Epithelial cell of esophagus (primary cell): Measurements from ENCODE around the gene STAT1.

ENCODE experiments used
- DNase-seq: peaks from one replicate; pipeline ENCODE4 v3.0.0; 2010; ENCODE audit warnings: low read depth
- H3K4me3 ChIP-seq: 2 replicates; pipeline ENCODE4 v1.5.1; 2011; ENCODE audit warnings: mild to moderate bottlenecking, low read length, control low read depth
- TF ChIP-seq, protein P1 (sequence below): IDR thresholded peaks from 2 replicates; pipeline ENCODE4 v1.5.1; 2011; ENCODE audit warnings: low read depth, mild to moderate bottlenecking, low read length, control low read depth, inconsistent platforms; ENCODE audit not compliant: insufficient read depth; ENCODE audit errors: missing control alignments

Gene STAT1

DNA sequence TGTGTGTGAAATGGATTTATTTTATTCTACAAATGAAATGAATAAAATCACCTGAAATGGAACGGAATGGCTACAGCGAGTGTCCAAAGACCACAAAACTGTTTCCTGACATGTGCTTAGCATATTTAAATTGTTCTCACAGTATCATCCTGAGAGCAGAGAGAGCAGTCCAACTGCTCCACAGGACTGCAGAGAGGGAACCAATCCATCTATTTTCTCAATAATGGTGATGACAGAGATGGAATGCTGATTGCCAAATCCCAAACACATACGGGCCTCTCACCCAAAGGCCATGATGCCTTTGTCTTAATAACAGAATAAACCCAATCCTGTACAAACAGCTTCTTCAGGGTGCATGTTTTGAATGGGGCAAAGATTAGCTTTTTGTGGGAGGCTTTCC is 41.1 kb downstream of the STAT1 start:
- DNase-seq: no peak
- no peak overlapping the region for H3K4me3 ChIP-seq
- TF ChIP-seq, protein P1, sequence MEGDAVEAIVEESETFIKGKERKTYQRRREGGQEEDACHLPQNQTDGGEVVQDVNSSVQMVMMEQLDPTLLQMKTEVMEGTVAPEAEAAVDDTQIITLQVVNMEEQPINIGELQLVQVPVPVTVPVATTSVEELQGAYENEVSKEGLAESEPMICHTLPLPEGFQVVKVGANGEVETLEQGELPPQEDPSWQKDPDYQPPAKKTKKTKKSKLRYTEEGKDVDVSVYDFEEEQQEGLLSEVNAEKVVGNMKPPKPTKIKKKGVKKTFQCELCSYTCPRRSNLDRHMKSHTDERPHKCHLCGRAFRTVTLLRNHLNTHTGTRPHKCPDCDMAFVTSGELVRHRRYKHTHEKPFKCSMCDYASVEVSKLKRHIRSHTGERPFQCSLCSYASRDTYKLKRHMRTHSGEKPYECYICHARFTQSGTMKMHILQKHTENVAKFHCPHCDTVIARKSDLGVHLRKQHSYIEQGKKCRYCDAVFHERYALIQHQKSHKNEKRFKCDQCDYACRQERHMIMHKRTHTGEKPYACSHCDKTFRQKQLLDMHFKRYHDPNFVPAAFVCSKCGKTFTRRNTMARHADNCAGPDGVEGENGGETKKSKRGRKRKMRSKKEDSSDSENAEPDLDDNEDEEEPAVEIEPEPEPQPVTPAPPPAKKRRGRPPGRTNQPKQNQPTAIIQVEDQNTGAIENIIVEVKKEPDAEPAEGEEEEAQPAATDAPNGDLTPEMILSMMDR: no peak

DNA sequence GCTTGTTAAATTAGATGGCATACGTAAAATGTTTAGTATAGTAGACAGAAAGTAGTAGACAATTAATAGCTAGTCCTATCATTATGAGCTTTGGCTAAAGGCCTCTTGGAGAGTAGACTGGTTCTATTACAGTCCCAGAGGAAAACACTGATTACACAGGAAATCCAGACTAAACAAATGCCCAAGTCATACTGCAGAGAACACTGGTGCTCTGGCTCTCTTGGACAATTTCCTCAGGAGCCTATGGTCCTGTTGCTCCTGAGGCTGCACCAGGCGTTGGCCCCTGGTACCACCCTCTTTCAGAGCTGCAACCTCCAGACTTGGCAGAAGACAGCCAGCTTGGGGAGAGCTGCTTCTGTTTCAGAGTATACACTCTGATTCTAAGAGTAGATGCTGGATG is 41.8 kb downstream of the STAT1 start:
- TF ChIP-seq, protein P1: no peak
- no peak overlapping the region for H3K4me3 ChIP-seq
- DNase-seq: no peak

- DNase-seq: no peak
- TF ChIP-seq, protein P1: no peak
- no peak overlapping the region for H3K4me3 ChIP-seq
Observed at GRCh38 chr2:190970873-190971506, 43.0 kb downstream of the STAT1 start.

DNA sequence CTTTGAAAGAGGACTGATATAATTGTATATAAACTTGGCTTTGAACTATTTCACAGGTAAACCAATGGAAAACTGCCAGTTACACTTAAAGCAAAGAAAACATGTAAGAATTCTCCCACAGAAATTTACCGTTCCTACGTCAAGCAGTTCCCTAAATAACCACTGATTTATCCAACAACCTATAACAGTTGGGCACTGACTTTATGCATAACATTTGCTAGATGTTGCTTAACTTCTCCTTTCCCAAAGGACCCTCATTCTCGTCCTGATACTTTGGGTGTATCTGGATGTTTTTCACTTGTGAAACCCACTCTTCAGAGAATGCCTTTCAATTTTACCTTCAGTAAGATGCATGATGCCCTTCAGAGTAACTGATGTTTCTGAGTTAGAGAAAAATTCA is 43.8 kb downstream of the STAT1 start:
- no peak overlapping the region for H3K4me3 ChIP-seq
- no peak for DNase-seq
- TF ChIP-seq, protein P1: no peak

DNA sequence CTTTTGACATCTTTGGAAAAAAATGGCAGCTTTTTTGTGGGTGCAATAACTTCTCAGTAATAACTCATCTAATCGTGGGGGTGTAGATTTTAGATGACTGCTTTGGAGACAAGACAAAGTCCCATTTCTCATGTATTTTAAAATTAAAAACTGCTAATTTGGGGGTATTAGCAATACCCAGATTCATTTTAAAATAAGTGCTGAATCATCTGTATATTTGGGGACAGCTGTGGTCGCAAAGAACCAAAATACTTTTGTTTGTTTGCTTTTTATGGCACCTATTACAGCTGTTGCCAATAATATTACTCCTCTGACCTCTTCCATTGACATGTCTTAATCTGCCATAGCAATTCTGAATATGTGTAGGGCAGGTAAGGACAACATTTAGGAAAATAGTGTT is 45.4 kb downstream of the STAT1 start:
- TF ChIP-seq, protein P1: no peak

GRCh38 chr2:190965580-190966222 is 48.3 kb downstream of the STAT1 start:
- TF ChIP-seq, protein P1: no peak
- no peak for DNase-seq
- no peak overlapping the region for H3K4me3 ChIP-seq

More for the DNA sequence above, 45.4 kb downstream of the STAT1 start:
- DNase-seq: no peak
- H3K4me3 ChIP-seq: no peak overlapping the region
